Stromal cell of bone marrow (primary cell): Measurements from ENCODE around the gene MAP3K19.
A peak's percentile ranks its signal among the peaks of the same experiment; 100 is the strongest.
"Not testable (repeated sequence)": the region's sequence is repeated elsewhere in the genome, so short reads cannot be mapped to it uniquely, and the experiment has no call there.

Experiments used
- DNase-seq: peaks from one replicate; pipeline ENCODE4 v3.0.0-alpha.2; 2012; ENCODE audit warnings: low read depth

MAP3K19 gene

GRCh38 chr2:135050684-135051083, 3.4 kb upstream of the MAP3K19 start:
- DNase-seq, result no peak

DNA sequence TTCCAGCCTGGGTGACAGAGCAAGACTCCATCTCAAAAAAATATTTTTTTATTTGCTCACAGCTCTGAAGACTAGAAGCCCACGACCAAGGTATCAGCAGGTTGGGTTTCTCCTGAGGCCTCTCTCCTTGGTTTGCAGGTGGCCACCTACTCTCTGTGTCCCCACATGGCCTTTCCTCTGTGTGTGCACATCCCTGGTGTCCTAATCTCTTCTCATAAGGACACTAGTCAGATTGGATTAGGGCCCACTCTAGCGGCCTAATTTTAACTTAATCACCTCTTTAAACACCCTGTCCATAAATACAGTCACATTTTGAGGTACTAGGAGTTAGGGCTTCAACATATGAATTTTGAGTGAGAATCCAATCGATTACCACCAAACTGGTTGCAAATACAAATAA, 2.9 kb upstream of the MAP3K19 start:
- DNase-seq, result no peak

GRCh38 chr2:135048122-135048521, 875 bp upstream of the MAP3K19 start:
- no peak for DNase-seq

DNA sequence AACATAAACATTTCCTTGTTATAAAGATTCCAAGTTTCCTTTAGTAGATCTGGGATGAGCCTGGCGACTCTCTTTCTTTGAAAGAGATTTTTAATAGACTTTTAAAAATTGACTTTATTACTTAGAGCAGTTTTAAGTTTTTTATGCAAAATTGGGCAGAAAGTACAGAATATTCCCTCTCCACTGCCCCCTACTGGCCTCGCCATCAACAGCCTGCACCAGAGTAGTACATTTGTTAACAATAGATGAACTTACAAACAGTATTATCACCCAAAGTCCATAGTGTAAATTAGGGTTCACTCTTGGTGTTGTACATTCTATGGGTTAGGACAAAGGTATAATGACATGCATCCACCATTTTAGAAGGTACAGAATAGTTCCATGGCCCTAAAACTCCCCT, 3.9 kb downstream of the MAP3K19 start:
- no peak for DNase-seq

- no peak for DNase-seq
Measured at GRCh38 chr2:135037831-135038230, 9.4 kb downstream of the MAP3K19 start.

- not testable (repeated sequence) for DNase-seq
Measured at GRCh38 chr2:135033216-135033615, 14.0 kb downstream of the MAP3K19 start.

- no peak for DNase-seq
Measured at GRCh38 chr2:135030826-135031225, 16.4 kb downstream of the MAP3K19 start.

GRCh38 chr2:135029481-135030134, 17.6 kb downstream of the MAP3K19 start:
- DNase-seq, result no peak

- no peak for DNase-seq
Measured at GRCh38 chr2:135023886-135024485, 23.3 kb downstream of the MAP3K19 start.

DNA sequence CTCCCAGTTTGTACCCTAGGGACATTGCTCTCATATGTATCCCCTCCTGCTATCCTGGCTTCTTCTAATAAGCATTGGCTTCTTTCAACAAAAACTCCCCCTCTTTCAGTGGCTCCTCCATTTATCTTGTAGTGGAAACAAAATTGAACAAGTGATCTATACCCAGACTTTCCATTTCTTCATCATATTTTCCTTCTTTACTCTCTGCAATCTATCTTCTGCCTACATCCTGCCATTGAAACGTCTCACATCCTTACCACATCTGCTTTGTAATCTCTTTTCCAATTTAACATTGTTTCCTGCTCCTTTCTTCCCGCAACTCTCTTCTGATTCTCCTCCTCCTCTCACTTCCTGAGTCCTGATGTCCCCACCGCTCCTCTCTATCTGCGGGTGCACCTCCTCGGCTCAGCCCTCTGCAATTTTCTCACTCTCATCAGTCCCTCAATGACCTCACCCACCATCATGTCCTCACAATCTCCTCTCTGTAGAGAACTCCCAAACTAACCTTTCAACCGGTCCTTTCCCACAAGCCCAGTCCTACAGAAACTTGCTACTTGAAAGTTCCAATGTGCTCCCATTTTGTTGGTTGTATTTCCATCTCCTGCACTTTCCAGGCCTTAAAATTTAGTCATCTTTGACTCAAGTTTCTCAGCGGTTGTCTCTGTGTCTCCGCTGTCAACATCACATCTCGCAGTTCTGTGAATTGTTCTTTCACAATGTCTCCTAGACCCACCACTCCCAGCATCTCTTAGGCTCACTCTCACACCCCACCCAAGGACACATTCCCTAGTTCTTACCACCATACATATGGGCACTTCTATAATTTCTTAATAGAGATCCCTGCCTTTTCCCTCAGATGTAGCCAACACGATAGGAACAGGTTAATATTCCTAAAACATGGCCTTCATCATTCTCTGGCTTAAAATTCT, 24.0 kb downstream of the MAP3K19 start:
- no peak for DNase-seq

GRCh38 chr2:135021618-135022017, 25.6 kb downstream of the MAP3K19 start:
- no peak for DNase-seq

DNA sequence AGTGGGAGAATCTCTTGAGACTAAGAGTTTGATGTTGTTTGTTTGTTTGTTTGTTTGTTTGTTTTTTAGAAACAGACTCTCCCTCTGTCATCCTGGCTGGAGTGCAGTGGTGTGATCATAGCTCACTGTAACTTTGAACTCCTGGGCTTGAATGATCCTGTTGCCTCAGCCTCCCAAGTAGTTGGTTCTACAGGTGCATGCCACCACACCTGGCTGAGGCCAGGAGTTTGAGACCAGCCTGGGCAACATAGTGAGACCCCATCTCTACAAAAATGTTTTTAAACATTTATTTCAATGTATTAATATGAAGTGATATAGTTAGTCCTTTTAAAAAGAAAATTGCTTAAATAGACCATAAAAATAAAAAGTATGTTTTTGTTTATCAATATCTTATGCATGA, 35.6 kb downstream of the MAP3K19 start:
- no peak for DNase-seq

- no peak for DNase-seq
Measured at GRCh38 chr2:135010200-135010942, 36.9 kb downstream of the MAP3K19 start.

DNA sequence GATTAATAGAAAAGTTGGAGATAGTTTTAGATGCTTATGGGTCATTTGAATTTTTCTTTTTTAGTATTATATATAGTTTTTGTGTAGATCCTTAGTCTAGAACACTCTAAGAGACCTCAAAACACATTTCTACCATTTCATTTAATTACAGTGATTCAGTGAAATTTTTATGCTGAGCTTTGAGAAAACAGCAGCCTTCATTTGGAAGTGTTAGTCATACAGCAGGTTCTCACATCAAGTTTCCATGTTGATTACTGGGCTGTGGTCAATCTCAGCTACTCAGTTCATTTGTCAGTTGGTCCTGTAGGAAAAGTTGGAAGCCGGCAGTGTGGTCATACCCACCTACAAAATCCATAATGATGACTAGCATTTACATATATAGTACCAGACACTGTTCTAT, 37.9 kb downstream of the MAP3K19 start:
- peak; percentile 3 for DNase-seq

GRCh38 chr2:135005753-135006152, 41.5 kb downstream of the MAP3K19 start:
- DNase-seq, result no peak

DNA sequence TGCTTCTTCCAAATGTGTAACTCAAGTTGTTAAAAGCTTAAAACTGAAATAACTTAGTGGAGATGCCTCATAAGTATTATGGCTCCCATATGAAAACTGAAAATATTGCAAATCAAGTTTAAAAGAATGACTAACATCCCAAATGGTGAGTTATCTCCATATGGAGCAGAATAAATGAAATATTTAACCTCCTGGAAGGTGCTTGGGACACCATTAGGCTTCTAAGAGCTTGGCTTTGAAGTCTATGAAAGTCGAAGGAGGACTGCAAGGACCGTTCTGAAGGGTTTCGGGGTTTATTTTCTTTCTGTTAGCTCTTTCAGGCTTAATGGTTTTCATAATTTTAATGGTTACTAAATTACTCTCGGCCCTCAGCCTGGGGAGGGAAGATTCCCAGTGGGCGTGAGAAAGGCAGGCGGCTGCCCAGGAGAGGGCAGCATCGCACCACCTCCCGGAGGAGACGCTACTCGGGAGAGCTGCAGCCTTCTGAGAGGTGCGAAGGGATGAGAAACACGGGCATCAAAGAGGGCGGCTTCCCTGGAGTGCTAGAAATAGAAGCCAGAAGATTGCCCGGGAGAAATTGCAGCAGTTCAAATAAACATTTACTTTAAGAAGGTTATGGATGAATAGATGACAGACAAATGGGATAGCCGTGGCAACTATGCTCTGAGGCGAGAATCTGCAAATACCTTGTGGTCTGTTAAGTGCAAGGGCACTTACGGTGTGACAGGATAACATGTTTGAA, 43.1 kb downstream of the MAP3K19 start:
- DNase-seq, result peak; percentile 38

DNA sequence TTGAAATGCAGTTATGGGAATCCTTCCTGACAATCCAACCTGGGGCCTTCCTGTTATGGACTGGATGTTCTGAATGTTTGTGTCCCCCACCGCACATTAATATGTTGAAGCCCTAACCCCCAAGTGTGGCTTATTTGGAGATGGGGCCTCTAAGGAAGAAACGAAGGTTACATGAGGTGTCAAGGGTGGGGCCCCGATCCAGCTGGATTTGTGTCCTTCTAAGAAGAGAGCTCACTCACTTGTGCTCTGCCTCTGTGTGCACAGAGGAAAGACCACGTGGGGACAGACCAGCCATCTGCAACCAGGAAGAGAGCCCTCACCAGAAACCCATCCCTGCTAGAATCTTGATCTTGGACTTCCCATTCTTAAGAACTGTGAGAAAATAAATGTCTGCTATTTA, 44.4 kb downstream of the MAP3K19 start:
- no peak for DNase-seq

GRCh38 chr2:134999521-134999920, 47.7 kb downstream of the MAP3K19 start:
- DNase-seq, result no peak

DNA sequence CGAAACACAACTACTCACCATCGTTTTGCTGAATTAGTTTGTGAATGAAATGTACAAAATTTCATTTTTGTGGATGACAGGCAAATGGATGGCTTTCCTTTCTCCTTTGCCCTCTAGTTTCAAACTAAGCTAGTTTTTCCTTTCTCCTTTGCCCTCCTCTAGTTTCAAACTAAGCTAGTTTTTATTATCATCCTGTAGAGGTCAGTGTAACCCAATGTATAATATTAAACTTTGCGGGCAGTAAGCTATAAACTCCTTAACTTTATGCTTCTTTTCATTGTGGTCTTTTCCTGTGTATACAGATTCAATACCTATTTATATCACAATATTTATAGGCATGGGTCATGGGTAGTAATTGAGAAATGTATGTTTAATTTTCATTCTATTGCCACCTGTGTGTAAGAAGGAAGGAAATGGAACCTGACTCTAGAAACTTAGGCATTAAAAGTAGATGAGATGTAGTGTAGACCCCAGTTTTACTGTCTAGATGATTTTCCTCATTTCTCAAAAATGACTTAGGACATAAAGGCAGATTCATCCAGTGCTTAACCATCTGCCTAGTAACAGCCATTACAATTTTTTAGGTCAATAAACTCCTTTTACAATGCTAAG, 58.1 kb downstream of the MAP3K19 start:
- peak; percentile 12 for DNase-seq

DNA sequence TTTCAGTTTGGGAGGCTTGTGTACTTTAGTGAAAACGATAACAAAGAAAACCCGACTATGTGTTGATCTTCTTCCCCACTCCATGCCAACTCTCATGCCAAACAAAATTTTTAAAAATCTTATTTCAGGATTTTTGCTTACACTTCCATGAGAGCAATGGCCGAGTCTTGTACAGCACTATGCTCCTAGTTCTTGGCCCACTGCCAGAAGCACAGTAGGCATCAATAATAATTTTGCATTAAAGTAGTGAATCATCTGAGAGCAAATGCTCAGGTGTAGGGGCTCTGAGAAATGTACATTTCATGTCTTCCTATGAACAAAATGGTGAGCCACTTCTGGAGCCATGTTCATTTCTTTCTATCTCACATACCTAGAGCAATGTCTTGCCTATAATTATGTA, 62.2 kb downstream of the MAP3K19 start:
- DNase-seq, result no peak

- DNase-seq, result no peak
Measured at GRCh38 chr2:134982603-134983002, 64.6 kb downstream of the MAP3K19 start.
